HepG2 (cell line): Measurements from ENCODE around the gene RNF208. TPM values are rescaled to one million over a fixed set of nuclear protein-coding genes. Genes with fewer than 3 reads are reported as not detected.

Experiments used
- ARID4A ChIP-seq: sonication (generic); formaldehyde crosslinking; IDR thresholded peaks from 2 replicates; pipeline ENCODE4 v1.5.0; 2020; ENCODE audit warnings: mild to moderate bottlenecking, missing genetic modification reagents, borderline replicate concordance
- CREBL2 ChIP-seq: sonication (generic); formaldehyde crosslinking; IDR thresholded peaks from 2 replicates; pipeline ENCODE4 v1.8.1; 2023; ENCODE audit warnings: missing genetic modification reagents, mild to moderate bottlenecking, borderline replicate concordance
- FOXK1 ChIP-seq: sonication (generic); formaldehyde crosslinking; IDR thresholded peaks from 2 replicates; pipeline ENCODE4 v1.4.0; 2020; ENCODE audit warnings: low read depth, missing genetic modification reagents, borderline replicate concordance
- FOXP4 ChIP-seq: sonication (generic); formaldehyde crosslinking; IDR thresholded peaks from 2 replicates; pipeline ENCODE4 v1.4.0; 2020; ENCODE audit warnings: missing genetic modification reagents
- JARID2 ChIP-seq: sonication (generic); formaldehyde crosslinking; IDR thresholded peaks from 2 replicates; pipeline ENCODE4 v1.8.1; 2023; ENCODE audit warnings: missing genetic modification reagents, inconsistent platforms; ENCODE audit not compliant: insufficient replicate concordance
- KDM3A ChIP-seq: IDR thresholded peaks from 2 replicates; pipeline ENCODE4 v1.6.1; 2018; ENCODE audit warnings: low read depth, missing compliant biosample characterization
- KLF12 ChIP-seq: sonication (generic); formaldehyde crosslinking; IDR thresholded peaks from 2 replicates; pipeline ENCODE4 v1.4.0; 2020; ENCODE audit warnings: missing genetic modification reagents, borderline replicate concordance
- PAF1 ChIP-seq: IDR thresholded peaks from 2 replicates; pipeline ENCODE4 v1.6.1; 2016; ENCODE audit warnings: missing genetic modification reagents, missing compliant biosample characterization
- PHF21A ChIP-seq: sonication (generic); formaldehyde crosslinking; IDR thresholded peaks from 2 replicates; pipeline ENCODE4 v1.5.0; 2020; ENCODE audit warnings: mild to moderate bottlenecking, missing genetic modification reagents
- PHF8 ChIP-seq: sonication (generic); formaldehyde crosslinking; IDR thresholded peaks from 2 replicates; pipeline ENCODE4 v1.5.0; 2020; ENCODE audit warnings: missing genetic modification reagents
- POGZ ChIP-seq: sonication (generic); formaldehyde crosslinking; IDR thresholded peaks from 2 replicates; pipeline ENCODE4 v1.4.0; 2020; ENCODE audit warnings: mild to moderate bottlenecking, missing genetic modification reagents
- RXRB ChIP-seq: IDR thresholded peaks from 2 replicates; pipeline ENCODE4 v1.6.1; 2016; ENCODE audit warnings: borderline replicate concordance, missing genetic modification reagents, missing compliant biosample characterization
- SRY ChIP-seq: sonication (generic); formaldehyde crosslinking; IDR thresholded peaks from 2 replicates; pipeline ENCODE4 v1.8.0; 2022; ENCODE audit warnings: mild to moderate bottlenecking, missing genetic modification reagents
- USF2 ChIP-seq, 2 experiments: sonication (generic) in 1 of 2; formaldehyde crosslinking in 1 of 2; IDR thresholded peaks; 2 replicates each; pipeline versions ENCODE4 v1.5.1 to v1.6.1; 2011 to 2020; ENCODE audit warnings: borderline replicate concordance in 1 of 2, low read depth in 1 of 2, low read length in 1 of 2, mild to moderate bottlenecking in 1 of 2, missing genetic modification reagents in 1 of 2, moderate library complexity in 1 of 2
- XRCC5 ChIP-seq: fragments of 200-400 bp; formaldehyde crosslinking; optimal IDR thresholded peaks from 2 replicates; pipeline ENCODE3; 2017; ENCODE audit warnings: mild to moderate bottlenecking, low read length
- ZBTB8A ChIP-seq: sonication (generic); formaldehyde crosslinking; IDR thresholded peaks from 2 replicates; pipeline ENCODE4 v1.4.0; 2020; ENCODE audit warnings: mild to moderate bottlenecking, low read depth, missing genetic modification reagents, borderline replicate concordance
- ZNF30 ChIP-seq: sonication (generic); formaldehyde crosslinking; IDR thresholded peaks from 2 replicates; pipeline ENCODE4 v1.5.0; 2020; ENCODE audit warnings: mild to moderate bottlenecking, missing genetic modification reagents
- ZNF343 ChIP-seq: sonication (generic); formaldehyde crosslinking; IDR thresholded peaks from 2 replicates; pipeline ENCODE4 v1.4.0; 2020; ENCODE audit warnings: mild to moderate bottlenecking, missing genetic modification reagents
- ZNF746 ChIP-seq: sonication (generic); formaldehyde crosslinking; IDR thresholded peaks from 2 replicates; pipeline ENCODE4 v1.8.0; 2022; ENCODE audit warnings: mild to moderate bottlenecking, missing genetic modification reagents
- polyA plus RNA-seq, 8 experiments: library from polyadenylated mRNA; depleted of rRNA in 3 of 8; stranded (reverse) in 7 of 8; unstranded in 1 of 8; fragments of >200 nt; fragmentation: Illumina TruSeq in 4 of 8; extraction: Trizol in 4 of 8; gene quantifications; 2 replicates each; pipeline versions ENCODE4 v1.2.1 to v1.2.3, GENCODE V29; 2011 to 2016; ENCODE audit warnings: low read depth in 4 of 8, missing spikeins in 1 of 8, mixed read lengths in 1 of 8; ENCODE audit not compliant: insufficient read depth in 1 of 8
- total RNA-seq, 5 experiments: library from RNA; depleted of rRNA; stranded (reverse); fragments of >200 nt; fragmentation: Illumina TruSeq; extraction: Trizol; gene quantifications; 2 replicates each; pipeline ENCODE4 v1.2.3, GENCODE V29; 2016; ENCODE audit warnings: low read depth in 1 of 5

RNF208 gene
- total and polyA plus RNA-seq, 2 of the 13 experiments (the other 11 are each of a cell fraction or from before 2014, with no cell fraction given) = 1.6 to 2.1 TPM

- TF ChIP-seq ZNF30 (CRISPR knock-in tag) (0 out of 2 replicates have a peak, but pooled peaks have one; percentile 6), KLF12 (peak; percentile 89; the same call in 1 of the 2 replicates), ARID4A (CRISPR knock-in tag) (peak; percentile 66; the same call in 1 of the 2 replicates), XRCC5 (peak; percentile 59), USF2 (IDR thresholded peaks at IDR 0.05; ENCODE audit: low read depth, low read length) (no peak), USF2 (CRISPR knock-in tag; IDR thresholded peaks at IDR 0.05; ENCODE audit: borderline replicate concordance) (no peak), ZNF343 (CRISPR knock-in tag) (no peak), JARID2 (CRISPR knock-in tag) (no peak), FOXK1 (CRISPR knock-in tag) (peak; percentile 20; the same call in 1 of the 2 replicates), KDM3A (CRISPR knock-in tag) (0 out of 2 replicates have a peak, but pooled peaks have one; percentile 6), POGZ (no peak), PHF21A (CRISPR knock-in tag) (0 out of 2 replicates have a peak, but pooled peaks have one; percentile 38), CREBL2 (CRISPR knock-in tag) (no peak), SRY (CRISPR knock-in tag) (peak; percentile 80), ZBTB8A (CRISPR knock-in tag) (no peak), ZNF746 (CRISPR knock-in tag) (peak; percentile 79), PHF8 (CRISPR knock-in tag) (peak; percentile 23; the same call in 1 of the 2 replicates), PAF1 (CRISPR knock-in tag) (no peak), RXRB (peak; percentile 41; the same call in 1 of the 2 replicates), FOXP4 (no peak)
Measured at GRCh38 chr9:137254624-137255447, 32.8 kb upstream of the RNF208 start, which contains the start of gene NELFB (continued).
